H1 (cell line): Measurements from ENCODE around the gene COL5A1. TPM values are rescaled to one million over a fixed set of nuclear protein-coding genes. Genes with fewer than 3 reads are reported as not detected.
A peak's percentile ranks its signal among the peaks of the same experiment; 100 is the strongest.

ENCODE experiments used
- CTCF ChIA-PET: fragments of 300-600 bp; sonication (Branson Sonifier 250); formaldehyde crosslinking; loops from one replicate; lab custom pipeline; 2021; ENCODE audit not compliant: partially characterized antibody; lab: Charles Lee
- POLR2A ChIA-PET: fragments of 300-600 bp; sonication (Branson Sonifier 250); formaldehyde crosslinking; loops from one replicate; lab custom pipeline; 2021; ENCODE audit warnings: inconsistent platforms; ENCODE audit not compliant: partially characterized antibody; lab: Charles Lee
- DNase-seq, 2 experiments: peaks; one replicate each; pipeline versions ENCODE4 v3.0.0 to v3.0.0-alpha.2; 2010 to 2022; ENCODE audit warnings: low spot score in 2 of 2, low read depth in 1 of 2, mixed read lengths in 1 of 2
- FAIRE-seq: peaks from 2 replicates; lab custom pipeline; 2011; peaks lifted over from hg19 to GRCh38; lab: Jason Lieb, UNC
- H2AFZ ChIP-seq: 2 replicates; pipeline ENCODE4 v1.8.1; 2012; ENCODE audit warnings: low read length, inconsistent platforms
- H2AK5ac ChIP-seq: 2 replicates; pipeline ENCODE4 v1.6.1; 2013; ENCODE audit warnings: low read depth, low read length
- H2BK120ac ChIP-seq: replicated peaks from 2 replicates; pipeline ENCODE3; 2013; ENCODE audit warnings: low read depth, low read length, inconsistent platforms
- H2BK12ac ChIP-seq: 2 replicates; pipeline ENCODE4 v1.6.1; 2013; ENCODE audit warnings: low read depth, low read length
- H2BK15ac ChIP-seq: 2 replicates; pipeline ENCODE4 v1.6.1; 2013; ENCODE audit warnings: low read length
- H2BK20ac ChIP-seq: 2 replicates; pipeline ENCODE4 v1.6.1; 2013; ENCODE audit warnings: low read length
- H2BK5ac ChIP-seq: 2 replicates; pipeline ENCODE4 v1.6.1; 2013; ENCODE audit warnings: low read depth, low read length
- H3K14ac ChIP-seq: 2 replicates; pipeline ENCODE4 v1.6.1; 2013; ENCODE audit warnings: inconsistent platforms; ENCODE audit not compliant: insufficient read length
- H3K18ac ChIP-seq: 2 replicates; pipeline ENCODE4 v1.6.1; 2013; ENCODE audit warnings: low read length; ENCODE audit errors: extremely low read depth
- H3K23ac ChIP-seq: 2 replicates; pipeline ENCODE4 v1.6.1; 2013; ENCODE audit warnings: inconsistent platforms; ENCODE audit not compliant: insufficient read length
- H3K23me2 ChIP-seq: 2 replicates; pipeline ENCODE4 v1.6.1; 2013; ENCODE audit warnings: low read depth, low read length
- H3K27ac ChIP-seq: 2 replicates; pipeline ENCODE4 v1.6.1; 2011; ENCODE audit warnings: low read depth, low read length, inconsistent platforms
- H3K27me3 ChIP-seq, 4 experiments: replicated peaks in 1 of 4; 1 replicate in 1 of 4; 2 replicates in 3 of 4; pipeline versions ENCODE4 v1.6.1 to v1.8.1; 2011 to 2013; ENCODE audit warnings: low read length in 3 of 4, mild to moderate bottlenecking in 3 of 4, inconsistent platforms in 2 of 4, mixed read lengths in 2 of 4, moderate library complexity in 1 of 4; ENCODE audit not compliant: control insufficient read depth in 3 of 4, insufficient read depth in 3 of 4; ENCODE audit errors: extremely low read depth in 1 of 4
- H3K36me3 ChIP-seq, 4 experiments: 2 replicates each; pipeline versions ENCODE4 v1.6.1 to v1.8.1; 2011 to 2013; ENCODE audit warnings: mild to moderate bottlenecking in 4 of 4, low read length in 3 of 4, moderate library complexity in 2 of 4, control low read depth in 1 of 4, inconsistent platforms in 1 of 4; ENCODE audit not compliant: insufficient read depth in 4 of 4, control insufficient read depth in 2 of 4
- H3K4ac ChIP-seq: replicated peaks from 2 replicates; pipeline ENCODE3; 2013; ENCODE audit warnings: low read length, low read depth, mixed read lengths, inconsistent platforms; ENCODE audit not compliant: insufficient read length
- H3K4me1 ChIP-seq, 4 experiments: replicated peaks in 1 of 4; 1 replicate in 1 of 4; 2 replicates in 3 of 4; pipeline versions ENCODE4 v1.6.1 to v1.8.1; 2011 to 2013; ENCODE audit warnings: low read length in 3 of 4, inconsistent platforms in 2 of 4, mixed read lengths in 1 of 4; ENCODE audit not compliant: insufficient read depth in 4 of 4, control insufficient read depth in 3 of 4
- H3K4me2 ChIP-seq, 2 experiments: 2 replicates each; pipeline versions ENCODE4 v1.6.1 to v1.8.1; 2011 to 2013; ENCODE audit warnings: low read depth in 2 of 2, low read length in 2 of 2, control low read depth in 1 of 2, inconsistent platforms in 1 of 2, mild to moderate bottlenecking in 1 of 2; ENCODE audit not compliant: insufficient read depth in 1 of 2
- H3K4me3 ChIP-seq, 4 experiments: fragments of 200-600, 300-600 bp in 1 of 4; sonication (generic), shearing (Covaris generic), sonication (Bioruptor Twin) in 1 of 4; 2 replicates each; pipeline versions ENCODE4 v1.5.1 to v1.8.1; 2011 to 2016; ENCODE audit warnings: low read length in 4 of 4, low read depth in 3 of 4, control low read depth in 2 of 4, inconsistent platforms in 2 of 4, mild to moderate bottlenecking in 2 of 4, mixed read lengths in 1 of 4, moderate library complexity in 1 of 4; ENCODE audit not compliant: insufficient read depth in 2 of 4; ENCODE audit errors: extremely low read depth in 1 of 4
- H3K56ac ChIP-seq: replicated peaks from 2 replicates; pipeline ENCODE3; 2013; ENCODE audit warnings: low read depth, mild to moderate bottlenecking, mixed read lengths, low read length, inconsistent platforms; ENCODE audit not compliant: insufficient read length
- H3K79me1 ChIP-seq: 2 replicates; pipeline ENCODE4 v1.6.1; 2013; ENCODE audit warnings: low read depth, low read length, control low read depth
- H3K79me2 ChIP-seq, 2 experiments: 2 replicates each; pipeline versions ENCODE4 v1.6.1 to v1.8.1; 2012 to 2013; ENCODE audit warnings: low read length in 2 of 2, mild to moderate bottlenecking in 2 of 2, inconsistent platforms in 1 of 2; ENCODE audit not compliant: insufficient read depth in 2 of 2, control insufficient read depth in 1 of 2
- H3K9ac ChIP-seq, 4 experiments: replicated peaks in 1 of 4; 1 replicate in 1 of 4; 2 replicates in 3 of 4; pipeline versions ENCODE4 v1.6.1 to v1.8.1; 2011 to 2013; ENCODE audit warnings: low read depth in 3 of 4, low read length in 3 of 4, control low read depth in 2 of 4, mild to moderate bottlenecking in 2 of 4, moderate library complexity in 2 of 4, inconsistent platforms in 1 of 4; ENCODE audit errors: extremely low read depth in 1 of 4
- H3K9me3 ChIP-seq, 2 experiments: 2 replicates each; pipeline versions ENCODE4 v1.6.1 to v1.8.1; 2012 to 2013; ENCODE audit warnings: mild to moderate bottlenecking in 2 of 2, moderate library complexity in 2 of 2, control low read depth in 1 of 2, inconsistent platforms in 1 of 2, low read depth in 1 of 2, low read length in 1 of 2, mixed read lengths in 1 of 2; ENCODE audit not compliant: insufficient read depth in 2 of 2
- H4K20me1 ChIP-seq, 2 experiments: replicated peaks in 1 of 2; 2 replicates each; pipeline versions ENCODE3 to v1.8.1; 2011 to 2013; ENCODE audit warnings: inconsistent platforms in 2 of 2, low read length in 2 of 2, mild to moderate bottlenecking in 1 of 2; ENCODE audit not compliant: insufficient read depth in 2 of 2, control insufficient read depth in 1 of 2
- H4K5ac ChIP-seq: 2 replicates; pipeline ENCODE4 v1.6.1; 2013; ENCODE audit warnings: low read length, low read depth, mixed read lengths, inconsistent platforms; ENCODE audit not compliant: insufficient read length
- H4K8ac ChIP-seq: 2 replicates; pipeline ENCODE4 v1.8.0; 2013; ENCODE audit warnings: mild to moderate bottlenecking, moderate library complexity, low read length, inconsistent platforms; ENCODE audit not compliant: insufficient read depth; ENCODE audit errors: extremely low read depth
- H4K91ac ChIP-seq: replicated peaks from 2 replicates; pipeline ENCODE3; 2013; ENCODE audit warnings: low read length, mixed read lengths, inconsistent platforms; ENCODE audit not compliant: insufficient read length
- ASH2L ChIP-seq: fragments of 200-600, 300-600 bp; sonication (generic); IDR thresholded peaks from one replicate; pipeline ENCODE4 v1.7.1; 2017; ENCODE audit warnings: low read length
- CHD2 ChIP-seq: IDR thresholded peaks from 2 replicates; pipeline ENCODE4 v1.6.1; 2012; ENCODE audit warnings: low read length, improper control_type of control experiment
- E2F6 ChIP-seq: IDR thresholded peaks from 2 replicates; pipeline ENCODE4 v1.6.1; 2012; ENCODE audit warnings: inconsistent platforms
- KDM4A ChIP-seq: IDR thresholded peaks from one replicate; pipeline ENCODE4 v1.7.1; 2012; ENCODE audit warnings: low read depth, mild to moderate bottlenecking, moderate library complexity, low read length, inconsistent platforms; ENCODE audit not compliant: severe bottlenecking
- MAFK ChIP-seq: IDR thresholded peaks from 2 replicates; pipeline ENCODE4 v1.6.1; 2012; ENCODE audit warnings: low read depth, mild to moderate bottlenecking, improper control_type of control experiment, low read length
- POLR2A ChIP-seq, 2 experiments: IDR thresholded peaks; 1 replicate in 1 of 2; 2 replicates in 1 of 2; pipeline ENCODE4 v1.6.1; 2011; ENCODE audit warnings: low read depth in 2 of 2, low read length in 2 of 2, mild to moderate bottlenecking in 2 of 2; ENCODE audit errors: control extremely low read depth in 1 of 2
- POLR2AphosphoS5 ChIP-seq: IDR thresholded peaks from 2 replicates; pipeline ENCODE4 v1.6.1; 2011; ENCODE audit warnings: low read depth, low read length
- RNF2 ChIP-seq: fragments of 200-900, 300-1000 bp; sonication (generic); IDR thresholded peaks from 2 replicates; pipeline ENCODE4 v1.7.1; 2016; ENCODE audit warnings: borderline replicate concordance, low read depth, mild to moderate bottlenecking, antibody characterized with exemption, low read length; ENCODE audit not compliant: poor library complexity, severe bottlenecking; ENCODE audit errors: missing control alignments
- SAP30 ChIP-seq: fragments of 300-600 bp; sonication (generic); IDR thresholded peaks from 2 replicates; pipeline ENCODE4 v1.7.1; 2012; ENCODE audit warnings: low read length, moderate library complexity, mild to moderate bottlenecking, inconsistent platforms; ENCODE audit not compliant: insufficient read depth, insufficient replicate concordance
- WGBS, 2 experiments: shearing (Covaris generic) in 1 of 2; methylation state at CpG; one replicate each; pipeline versions ENCODE4 v1.1.6 to v1.1.7; 2013 to 2015; ENCODE audit warnings: low lambda C conversion rate in 2 of 2, mixed read lengths in 2 of 2, inconsistent platforms in 1 of 2, low coverage in 1 of 2, missing lambda C conversion rate in 1 of 2; ENCODE audit not compliant: insufficient replicate concordance in 2 of 2, insufficient coverage in 1 of 2, insufficient read length in 1 of 2; ENCODE audit errors: extremely low coverage in 1 of 2, missing lambda C conversion rate in 1 of 2; 5-methylcytosine and 5-hydroxymethylcytosine counted together
- polyA plus RNA-seq, 7 experiments: library from polyadenylated mRNA; depleted of rRNA in 3 of 7; stranded (reverse) in 5 of 7; unstranded in 2 of 7; fragments of >200 nt in 5 of 7; fragments of 200-250 nt in 2 of 7; gene quantifications; 1 replicate in 5 of 7; 2 replicates in 1 of 7; 4 replicates in 1 of 7; pipeline versions ENCODE4 v1.2.1 to v1.2.3, GENCODE V29; 2011 to 2013; ENCODE audit warnings: missing spikeins in 2 of 7, mixed read lengths in 2 of 7
- total RNA-seq: library from RNA; stranded (reverse); fragmentation: NEBNext Ultra II Directional; extraction: Animal tissue kit (Norgen Biotek cat#: 25700); gene quantifications from 2 replicates; pipeline ENCODE4 v1.2.1, GENCODE V29; 2021

The COL5A1 gene
- total and polyA plus RNA-seq, 2 of the 8 experiments (the other 6 are each of a cell fraction or from before 2014, with no cell fraction given) = 3.8 to 12.0 TPM

DNA sequence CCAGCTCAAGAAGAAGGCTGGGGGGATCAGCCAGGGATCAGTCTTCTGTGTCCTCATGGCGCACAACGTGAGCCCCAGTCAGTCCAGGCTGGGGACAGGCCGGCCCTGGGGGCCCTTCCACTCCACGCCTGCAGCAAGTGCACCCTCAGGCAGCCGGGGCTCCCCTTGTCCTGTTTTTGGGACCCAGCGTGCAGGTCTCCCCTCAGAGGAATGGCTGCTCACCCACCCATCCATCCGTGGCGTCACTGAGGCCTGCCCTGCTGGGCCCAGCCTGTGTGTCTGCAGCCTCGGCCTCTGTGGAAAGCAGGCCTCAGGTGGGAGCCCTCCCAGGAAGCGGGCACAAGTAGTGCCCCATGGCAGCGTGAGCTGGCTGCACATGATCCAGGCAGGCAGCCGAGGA is 186.4 kb downstream of the COL5A1 start:
- H3K79me2 ChIP-seq = no peaks in the 10 kb centered on the region
- no peak overlapping the region for H2BK120ac ChIP-seq
- CTCF ChIA-PET = interaction anchor here (1.9 kb wide), 1 partner anchor 12 kb away, joined by 8 read pairs; no protein-coding TSS in a partner anchor
- peaks cover 0 to 10% of the 10 kb centered on the region in 2 experiments for H4K20me1 ChIP-seq
- H2BK20ac ChIP-seq = no peak overlapping the region
- no peak overlapping the region for H3K23ac ChIP-seq
- peak overlapping the region; percentile 49 for H2BK5ac ChIP-seq
- H3K18ac ChIP-seq = no peak overlapping the region
- FAIRE-seq (no peak), DNase-seq (no peak)
- no peak overlapping the region; the same call in 1 of the 2 replicates for H4K8ac ChIP-seq
- 89% methylated on average over 11 of the region's 12 CpGs; no CpG with 5 or more reads in 1 of the 2 experiments for WGBS, 2 experiments
- peaks cover 0 to 4% (median 0%) of the 10 kb centered on the region in 4 experiments; a peak in 2 of 8 replicates for H3K36me3 ChIP-seq
- peak overlapping the region; percentile 98 for H3K56ac ChIP-seq
- peaks cover 12% of the 10 kb centered on the region; the same call in 1 of the 2 replicates for H3K23me2 ChIP-seq
- H3K4me3 ChIP-seq = no peak overlapping the region
- H2BK12ac ChIP-seq = 0 out of 2 replicates have a peak overlapping the region, but pooled peaks have one; percentile 50
- TF ChIP-seq SAP30 = no peak
- TF ChIP-seq ASH2L = no peak
- no peak for TF ChIP-seq RNF2
- no peak for TF ChIP-seq POLR2AphosphoS5
- TF ChIP-seq E2F6 = no peak
- no peak for TF ChIP-seq CHD2
- no peak for TF ChIP-seq MAFK
- no peak for TF ChIP-seq POLR2A (IDR thresholded peaks at IDR 0.05; ENCODE audit: control extremely low read depth in 1 of 2, low read depth in 2 of 2, low read length in 2 of 2)
- no peak for TF ChIP-seq KDM4A
- H3K27me3 ChIP-seq = no peaks in the 10 kb centered on the region
- H2AFZ ChIP-seq = no peak overlapping the region
- no peaks in the 10 kb centered on the region; a peak in 1 of 7 replicates for H3K4me1 ChIP-seq
- no peaks in the 10 kb centered on the region for H3K79me1 ChIP-seq
- H3K9me3 ChIP-seq = no peaks in the 10 kb centered on the region
- no peak overlapping the region for H3K27ac ChIP-seq
- H3K4me2 ChIP-seq = no peak overlapping the region
- H3K14ac ChIP-seq = no peak overlapping the region
- H3K4ac ChIP-seq = no peak overlapping the region
- no peak overlapping the region; the same call in 1 of the 2 replicates for H2AK5ac ChIP-seq
- H4K91ac ChIP-seq = no peak overlapping the region
- H3K9ac ChIP-seq = no peak overlapping the region
- no peak overlapping the region for H2BK15ac ChIP-seq
- POLR2A ChIA-PET = no interaction called here
- H4K5ac ChIP-seq = no peak overlapping the region
